LNCaP clone FGC (cell line): ENCODE measurements around the gene KAT6B.
A peak's percentile ranks its signal among the peaks of the same experiment; 100 is the strongest.
"Not testable (repeated sequence)": the region's sequence is repeated elsewhere in the genome, so short reads cannot be mapped to it uniquely, and the experiment has no call there.

Experiments used
- DNase-seq: peaks from one replicate; pipeline ENCODE4 v3.0.0-alpha.2; 2011; ENCODE audit warnings: low read depth
- H3K4me3 ChIP-seq: 2 replicates; pipeline ENCODE4 v1.5.1; 2011; ENCODE audit warnings: mild to moderate bottlenecking, low read depth, low read length, control low read depth
- CTCF ChIP-seq: IDR thresholded peaks from 2 replicates; pipeline ENCODE4 v1.5.1; 2012; ENCODE audit warnings: mild to moderate bottlenecking; ENCODE audit not compliant: control insufficient read depth, insufficient read depth; ENCODE audit errors: extremely low read depth

KAT6B gene

GRCh38 chr10:74891053-74891452, 64.7 kb downstream of the KAT6B start:
- DNase-seq, result no peak
- no peak for TF ChIP-seq CTCF
- H3K4me3 ChIP-seq, result no peak overlapping the region

DNA sequence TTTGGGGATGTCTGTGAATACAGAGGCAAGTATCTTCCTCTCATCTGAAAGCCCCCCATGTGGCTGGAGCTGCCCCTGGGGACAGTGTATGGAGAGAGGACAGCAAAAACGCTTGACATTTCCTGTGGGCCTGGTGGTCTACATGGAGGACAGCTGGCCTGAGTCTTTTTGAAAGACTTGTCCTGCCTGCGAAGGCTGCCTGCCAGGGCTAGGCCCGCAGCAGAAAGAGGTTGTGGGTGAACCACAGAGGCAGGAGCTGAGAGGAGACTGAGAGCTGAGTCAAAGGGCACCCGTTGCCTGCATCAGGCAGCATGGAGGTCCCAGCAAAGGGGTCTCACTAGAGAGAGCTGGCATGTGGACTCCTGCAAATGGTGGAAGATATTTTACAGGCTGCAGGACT, 66.4 kb downstream of the KAT6B start:
- DNase-seq, result no peak
- H3K4me3 ChIP-seq, result no peak overlapping the region
- TF ChIP-seq CTCF, result no peak

DNA sequence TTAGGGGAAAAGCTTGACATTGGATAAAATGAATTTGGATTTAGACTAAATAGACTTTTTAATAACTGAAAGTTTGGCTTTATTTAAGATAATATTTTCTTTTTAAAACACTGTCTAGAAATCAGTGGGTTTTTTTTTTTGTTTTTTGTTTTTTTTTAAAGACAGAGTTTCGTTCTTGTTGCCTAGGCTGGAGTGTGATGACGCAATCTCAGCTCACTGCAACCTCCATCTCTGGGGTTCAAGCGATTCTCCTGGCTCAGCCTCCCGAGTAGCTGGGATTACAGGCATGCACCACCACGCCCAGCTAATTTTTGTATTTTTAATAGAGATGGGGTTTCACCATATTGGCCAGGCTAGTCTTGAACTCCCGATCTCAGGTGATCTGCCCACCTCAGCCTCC, 66.9 kb downstream of the KAT6B start:
- DNase-seq, H3K4me3 ChIP-seq: not testable (repeated sequence)

DNA sequence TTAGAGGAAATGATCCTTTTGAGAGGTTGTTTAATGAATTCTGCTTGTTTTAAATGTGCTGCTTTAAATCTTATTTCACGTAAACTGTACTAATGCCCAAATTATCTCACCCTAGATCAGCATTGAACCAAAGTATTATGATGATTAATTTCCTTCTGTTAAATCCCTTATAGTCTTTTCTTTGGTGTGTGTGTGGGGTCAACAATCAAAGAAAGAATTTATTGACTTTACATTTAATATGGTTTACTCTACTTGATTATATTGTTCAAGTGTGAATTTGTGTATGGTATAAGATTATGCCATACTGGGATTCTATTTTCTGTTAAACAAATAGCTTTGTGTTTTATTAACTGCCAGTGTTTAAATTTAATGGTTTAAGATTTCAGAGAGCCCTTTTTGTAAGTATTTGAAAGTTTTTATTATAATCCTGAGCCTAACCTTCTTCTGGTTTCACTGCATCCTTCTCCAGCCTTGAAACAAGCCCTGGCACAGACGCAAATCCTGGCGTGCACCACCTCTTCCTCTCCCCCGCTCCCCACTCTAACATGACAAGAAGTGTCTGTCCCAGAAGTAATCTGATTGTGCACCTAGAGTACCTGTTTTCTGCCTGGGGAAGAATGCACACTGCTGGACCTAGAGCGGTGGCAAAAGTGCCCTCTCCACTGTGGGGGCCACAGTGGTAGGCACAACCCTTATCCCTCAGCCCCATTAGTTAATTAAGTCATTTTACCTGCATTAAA, 70.6 kb downstream of the KAT6B start:
- TF ChIP-seq CTCF, result no peak
- no peak overlapping the region for H3K4me3 ChIP-seq
- DNase-seq, result peak; percentile 22

- DNase-seq, result no peak
- no peak for TF ChIP-seq CTCF
- H3K4me3 ChIP-seq, result no peak overlapping the region
Observed at GRCh38 chr10:74898201-74898976, 72.0 kb downstream of the KAT6B start.

DNA sequence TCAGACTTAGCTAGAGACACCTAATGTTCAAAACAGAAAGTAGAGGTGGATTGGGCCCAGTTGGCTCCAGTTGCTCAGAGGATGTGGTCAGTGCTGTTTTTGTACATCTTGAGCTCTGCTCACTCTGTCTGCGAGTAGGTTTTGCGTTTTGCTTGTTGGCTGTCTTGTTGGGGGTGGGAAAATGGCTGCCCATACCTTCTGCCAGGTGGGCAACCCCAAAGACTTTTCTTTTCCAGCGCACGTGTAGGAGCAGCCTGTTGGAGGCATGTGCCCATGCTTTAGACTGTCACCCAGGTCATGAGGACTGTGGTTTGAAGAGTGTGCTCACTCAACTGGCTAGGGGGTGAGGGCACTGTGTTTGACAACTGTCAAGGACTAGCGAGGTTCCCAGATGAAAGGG, 73.9 kb downstream of the KAT6B start:
- no peak for DNase-seq
- no peak overlapping the region for H3K4me3 ChIP-seq
- no peak for TF ChIP-seq CTCF

- H3K4me3 ChIP-seq, result no peak overlapping the region
- no peak for DNase-seq
- TF ChIP-seq CTCF, result no peak
Observed at GRCh38 chr10:74901301-74901700, 74.9 kb downstream of the KAT6B start.
